Stimulated activated CD8-positive, alpha-beta memory T cell treated with anti-CD3 and anti-CD28 coated beads, Interleukin-7, amount 100 ng/mL, for 4 hours (primary cell): Measurements from ENCODE around the gene ANKRD18A.
"Not testable (repeated sequence)": the region's sequence is repeated elsewhere in the genome, so short reads cannot be mapped to it uniquely, and the experiment has no call there.

Source experiments
- DNase-seq, 2 donors: peaks; one replicate each; pipeline ENCODE4 v3.0.0-alpha.2; 2020; ENCODE audit warnings: low read depth in 2 of 2

The ANKRD18A gene

DNA sequence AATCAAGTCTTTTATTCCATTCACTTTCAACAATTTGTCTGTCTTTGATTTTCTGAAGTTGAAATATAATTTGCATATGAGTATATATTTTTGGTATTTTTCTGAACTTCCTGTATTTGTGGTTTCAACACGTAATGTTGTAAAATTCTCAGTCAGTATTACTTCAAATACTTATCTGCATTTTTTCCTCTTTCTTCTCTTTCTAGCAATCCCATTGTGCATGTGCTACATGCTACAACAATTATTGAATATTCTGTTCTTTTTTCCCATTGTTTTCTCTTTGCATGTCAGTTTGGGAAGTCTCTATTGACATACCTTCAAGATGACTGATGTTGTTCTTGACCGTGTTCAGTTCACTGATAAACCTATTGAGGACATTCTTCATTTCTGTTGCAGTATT lies 5.6 kb upstream of the ANKRD18A start:
- DNase-seq: no peak

DNA sequence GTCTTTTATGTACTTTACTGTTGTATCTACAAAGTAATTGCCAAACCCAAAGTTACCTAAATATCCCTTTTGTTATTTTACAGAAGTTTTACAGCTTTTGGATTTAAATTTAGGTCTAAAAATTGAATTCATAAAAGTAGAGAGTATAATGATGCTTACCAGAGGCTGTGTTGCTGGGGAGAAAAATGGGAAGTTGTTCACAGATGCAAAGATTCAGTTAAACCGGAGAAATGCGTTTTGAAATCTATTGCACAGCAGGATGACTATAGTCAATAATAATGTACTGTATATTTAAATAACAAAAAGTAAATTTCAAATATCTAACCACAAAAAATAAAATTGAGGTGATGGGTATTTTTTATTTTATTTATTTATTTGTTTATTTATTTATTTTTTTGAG lies 2.6 kb upstream of the ANKRD18A start:
- no peak for DNase-seq

DNA sequence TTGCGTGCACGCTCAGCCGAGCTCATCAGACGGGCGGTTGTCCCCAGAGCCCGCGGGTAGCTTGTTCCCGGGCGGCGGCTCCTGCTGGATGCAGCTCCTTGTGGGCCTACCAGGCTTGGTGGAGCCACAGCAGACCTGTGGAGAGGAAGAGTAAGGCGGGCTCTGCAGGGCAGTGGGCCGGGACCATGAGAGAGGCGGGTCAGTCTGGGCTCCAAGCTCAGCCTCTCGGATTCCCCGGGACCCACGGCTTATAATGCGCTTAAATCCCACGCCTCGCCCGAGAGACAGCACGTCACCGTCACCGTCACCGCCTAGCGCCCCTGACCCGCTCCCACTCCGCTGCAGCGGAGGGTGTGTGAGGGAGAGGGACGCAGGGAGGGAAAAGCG lies 1.9 kb upstream of the ANKRD18A start:
- no peak for DNase-seq

DNA sequence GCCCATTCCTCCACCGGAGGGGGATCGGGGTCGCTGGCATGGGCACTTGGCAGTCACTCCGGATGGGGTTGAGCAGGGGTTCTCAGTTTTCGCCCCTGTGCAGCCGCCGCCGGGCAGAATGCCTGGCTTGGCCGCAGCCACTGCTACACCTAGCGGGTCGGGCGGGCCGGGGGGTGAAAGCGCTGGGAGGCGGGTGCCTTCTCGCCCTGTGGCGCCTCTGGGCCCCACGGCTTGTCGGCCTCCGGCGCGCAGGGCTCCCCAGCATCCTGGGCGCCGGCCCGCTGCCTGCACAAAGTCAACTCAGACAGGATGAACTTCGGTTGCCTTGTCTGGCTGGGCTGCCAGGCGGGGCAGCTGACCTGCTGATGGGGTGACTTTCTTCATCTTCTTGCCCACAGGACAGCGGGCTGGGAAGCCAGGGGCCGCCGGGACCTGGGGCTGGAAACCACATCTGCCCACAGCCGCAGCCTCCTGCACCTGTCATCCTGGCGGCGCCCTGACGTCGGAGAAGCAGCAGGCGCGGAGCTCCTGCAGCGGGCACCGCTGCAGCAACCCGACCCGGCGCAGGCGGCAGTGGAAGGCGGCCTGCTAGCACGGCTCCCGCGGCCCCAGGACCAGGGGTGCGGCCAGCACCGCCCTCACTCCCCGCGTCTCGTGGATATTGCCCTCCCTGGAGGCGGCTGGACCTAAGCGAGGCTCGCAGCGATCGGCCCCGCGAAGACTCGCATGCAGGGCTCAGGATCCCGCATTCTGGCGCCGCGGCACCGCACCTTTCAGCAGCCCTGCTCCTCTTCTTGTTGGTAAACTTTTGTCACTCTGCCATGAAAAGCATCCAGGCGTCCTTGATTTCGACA lies 1.3 kb upstream of the ANKRD18A start:
- DNase-seq: peak in 1 of 2 donors; percentile 20

DNA sequence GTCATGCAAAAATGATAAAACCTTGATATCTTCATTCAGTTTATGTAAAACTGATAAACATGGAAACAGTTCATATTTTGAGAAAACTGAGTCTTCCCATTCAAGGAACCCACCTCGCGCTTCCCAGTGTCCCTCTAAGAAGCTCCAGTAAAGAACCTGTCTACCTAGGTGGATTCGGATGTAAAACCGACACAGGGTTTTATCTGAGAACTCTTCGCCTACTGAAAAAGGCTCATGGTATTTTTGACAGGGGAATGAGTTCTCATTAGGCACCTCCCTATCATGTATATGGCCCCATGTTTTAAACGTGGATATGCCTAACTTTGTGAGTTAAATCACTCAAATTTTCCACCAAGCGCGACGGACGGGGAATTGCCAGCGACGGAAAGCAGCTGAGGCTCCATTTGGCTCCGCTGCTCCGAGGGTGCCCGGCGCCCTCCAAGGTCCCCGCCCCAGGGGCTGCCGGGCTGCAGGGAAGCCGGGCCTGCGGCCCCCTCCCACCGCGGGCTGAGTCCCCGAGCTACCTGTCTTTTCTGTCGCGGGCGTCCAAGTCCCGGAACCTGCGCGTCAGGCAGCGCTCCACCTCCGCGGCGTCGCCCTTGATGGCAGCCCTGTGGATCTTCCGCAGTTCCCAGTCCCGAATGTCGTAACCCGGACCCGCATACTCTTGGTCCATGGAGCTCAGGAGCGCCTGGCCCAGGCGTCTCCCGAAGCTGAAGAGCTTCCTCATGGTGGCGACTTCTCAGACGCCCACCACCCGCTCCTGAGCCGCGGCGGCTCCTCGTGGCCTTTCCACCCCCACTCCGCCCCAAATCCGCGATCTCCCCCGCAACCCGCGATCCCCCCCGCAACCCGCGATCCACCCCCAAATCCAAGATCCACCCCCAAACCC lies 594 bp downstream of the ANKRD18A start:
- peak in 1 of 2 donors; percentile 2 for DNase-seq

DNA sequence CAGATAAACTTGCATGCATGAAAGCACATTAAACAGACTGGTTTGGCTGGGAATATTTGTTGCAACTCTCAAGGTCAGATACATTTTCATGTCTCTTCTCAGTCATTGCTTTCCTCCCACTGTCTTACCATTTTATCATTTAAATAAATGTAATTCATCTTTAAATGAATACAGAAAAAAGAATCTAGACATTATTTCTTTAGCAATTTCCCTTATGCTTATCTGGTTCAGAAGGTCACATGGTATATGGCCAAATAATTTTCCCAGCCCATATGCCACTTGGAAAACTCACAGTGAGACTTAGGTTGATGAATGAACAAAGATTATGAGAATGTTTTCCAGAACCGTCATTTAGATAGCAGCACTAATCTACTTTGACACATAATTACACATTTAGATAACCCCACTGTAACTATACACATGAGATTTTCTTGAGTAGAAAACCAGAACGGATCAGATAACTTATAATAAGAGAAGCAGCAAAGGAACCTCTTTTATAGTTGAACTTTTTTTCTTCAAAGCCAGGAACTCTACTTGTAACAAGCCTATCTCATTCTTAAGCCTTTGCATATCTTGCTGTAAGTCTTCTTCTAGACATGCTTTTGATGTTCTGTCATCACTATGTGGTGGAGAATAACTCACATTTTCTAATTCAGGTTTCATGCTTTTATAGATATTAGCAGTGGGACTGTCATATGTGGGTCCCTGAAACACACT lies 22.2 kb downstream of the ANKRD18A start:
- DNase-seq: not testable (repeated sequence)

DNA sequence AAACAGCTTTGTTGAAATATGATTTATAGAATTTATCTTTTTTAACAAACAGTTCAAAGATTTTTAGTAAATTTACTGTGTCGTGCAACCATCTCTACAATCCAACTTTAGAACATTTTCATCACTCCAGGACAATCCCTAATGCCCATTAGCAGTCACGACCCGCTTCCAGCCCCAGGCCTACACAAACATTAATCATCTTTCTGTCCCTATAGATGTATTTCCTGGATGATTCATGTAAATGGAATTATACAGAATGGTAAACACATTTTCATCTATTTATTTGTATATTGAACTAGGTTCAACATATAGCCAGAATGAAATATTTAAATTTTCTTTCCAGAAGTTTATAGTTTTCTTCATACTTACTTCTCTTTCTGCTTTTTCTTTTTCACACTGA lies 25.3 kb downstream of the ANKRD18A start:
- DNase-seq: not testable (repeated sequence)

DNA sequence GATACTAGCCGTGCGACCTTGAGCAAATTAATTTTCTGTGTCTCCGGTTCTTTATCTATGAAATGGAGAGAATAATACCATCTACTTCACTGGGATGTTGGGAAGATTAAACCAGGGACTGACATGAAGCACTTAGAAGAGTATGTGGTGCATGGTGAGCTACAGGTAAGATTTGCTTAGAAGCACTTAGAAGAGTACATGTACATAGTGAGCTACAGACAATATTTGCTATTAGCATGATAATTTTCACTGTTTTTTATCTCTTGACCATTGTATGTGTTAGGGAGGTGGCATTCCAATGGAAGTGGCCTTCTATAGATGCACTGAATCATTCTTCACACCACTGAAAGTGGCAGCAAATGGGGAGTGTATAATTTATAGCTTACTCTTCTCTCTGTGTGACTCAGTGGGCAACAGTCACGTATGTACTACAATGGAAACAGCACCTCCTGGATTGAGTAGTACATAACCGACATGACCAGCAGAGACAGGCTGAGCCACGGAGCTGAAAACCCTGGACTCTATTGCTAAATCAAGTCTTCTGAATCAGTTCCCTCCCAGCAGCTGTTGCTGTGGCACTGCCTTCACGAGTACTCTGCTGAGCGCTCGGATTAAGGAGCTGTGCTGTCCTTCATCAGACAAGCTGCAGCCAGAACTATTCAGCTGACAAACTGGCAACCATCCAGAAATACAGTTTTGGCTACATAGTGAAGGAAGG lies 28.9 kb downstream of the ANKRD18A start:
- not testable (repeated sequence) for DNase-seq

DNA sequence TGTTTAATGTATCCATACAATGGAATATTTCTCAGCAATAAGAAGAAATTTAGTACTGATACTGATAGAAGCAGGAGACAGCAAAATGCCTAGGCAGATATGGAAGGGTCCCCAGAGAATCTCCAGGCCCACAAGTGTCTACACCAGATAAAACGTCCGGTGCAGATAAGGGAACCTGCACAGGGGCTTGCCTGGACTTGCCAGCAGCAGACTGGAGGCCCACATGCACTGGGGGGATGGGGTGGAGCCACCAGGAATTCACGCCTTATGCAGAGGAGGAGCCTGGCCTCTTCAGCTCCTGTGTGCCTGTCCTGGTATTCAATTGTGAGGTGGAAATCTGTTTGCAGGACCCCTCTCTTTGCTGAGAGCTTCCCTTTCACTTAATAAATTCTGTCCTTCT lies 36.6 kb downstream of the ANKRD18A start:
- not testable (repeated sequence) for DNase-seq

DNA sequence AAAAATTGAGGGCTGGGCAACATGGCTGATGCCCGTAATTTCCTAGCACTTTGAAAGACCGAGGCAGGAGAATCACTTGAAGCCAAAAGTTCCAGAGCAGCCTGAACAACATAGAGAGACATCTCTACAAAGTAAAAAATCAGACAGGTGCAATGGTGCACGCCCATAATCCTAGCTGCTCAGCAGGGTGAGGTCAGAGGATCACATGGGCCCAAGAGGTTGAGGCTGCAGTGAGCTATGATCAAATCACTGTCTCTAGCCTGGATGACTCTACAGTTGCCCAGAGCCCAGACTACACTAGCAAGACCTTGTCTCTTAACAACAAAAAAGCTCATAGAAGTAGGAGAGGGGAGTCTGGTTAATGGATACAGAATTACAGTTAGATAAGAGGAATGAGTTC lies 40.3 kb downstream of the ANKRD18A start:
- not testable (repeated sequence) for DNase-seq

DNA sequence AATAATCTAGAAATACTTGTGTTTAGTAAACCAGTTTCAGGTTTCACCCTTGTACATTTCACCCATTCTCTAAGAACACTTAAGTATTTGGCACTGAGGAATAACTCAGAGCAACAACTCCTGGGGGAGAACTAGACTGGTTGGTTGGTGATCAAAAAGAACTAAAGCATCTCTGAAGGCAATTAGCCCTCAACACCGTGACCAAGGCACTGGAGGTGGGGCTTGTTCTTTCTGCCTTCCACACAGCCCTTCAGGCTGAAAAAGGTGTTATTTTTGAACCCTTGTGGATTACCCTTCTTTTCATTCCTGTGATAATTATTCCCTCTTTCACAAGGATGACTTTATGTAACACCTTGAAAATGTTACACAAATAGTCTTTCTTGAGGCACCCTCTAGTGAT lies 44.2 kb downstream of the ANKRD18A start:
- DNase-seq: not testable (repeated sequence)

DNA sequence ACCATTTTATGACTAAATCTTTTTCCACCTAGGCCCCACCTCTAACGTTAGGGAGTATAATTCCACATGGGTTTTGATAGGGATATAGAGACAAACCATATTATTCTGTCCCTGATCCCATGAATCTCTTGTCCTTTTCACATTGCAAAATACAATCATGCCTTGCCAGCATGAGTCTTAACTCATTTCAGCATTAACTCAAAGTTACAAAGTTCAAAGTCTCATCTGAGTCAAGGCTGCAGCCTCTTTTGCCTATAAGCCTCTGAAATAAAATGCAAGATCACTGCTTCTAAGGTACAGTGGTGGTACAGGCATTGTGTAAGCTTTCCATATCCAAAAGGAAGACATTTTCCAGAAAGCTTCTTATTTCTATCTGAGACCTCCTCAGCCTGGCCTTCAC lies 54.3 kb downstream of the ANKRD18A start:
- not testable (repeated sequence) for DNase-seq

DNA sequence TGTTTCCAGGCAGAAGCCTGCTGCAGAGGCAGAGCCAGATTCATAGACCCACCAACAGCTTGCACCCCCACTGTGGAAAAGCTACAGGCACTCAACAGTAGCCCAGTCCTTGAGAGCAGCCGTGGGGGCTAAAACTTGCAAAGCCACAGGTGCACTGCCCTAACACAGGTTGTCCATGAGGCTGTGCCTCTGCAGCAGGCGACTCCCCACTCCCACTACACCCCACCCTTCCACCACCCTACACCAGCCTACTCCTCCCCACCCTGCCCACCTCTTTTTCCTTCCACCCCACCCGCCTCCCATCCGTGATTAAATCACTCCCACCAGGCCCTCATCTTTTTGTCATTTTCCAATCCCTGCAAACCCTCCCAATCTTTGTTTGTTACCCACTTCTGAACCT lies 55.2 kb downstream of the ANKRD18A start:
- DNase-seq: not testable (repeated sequence)

DNA sequence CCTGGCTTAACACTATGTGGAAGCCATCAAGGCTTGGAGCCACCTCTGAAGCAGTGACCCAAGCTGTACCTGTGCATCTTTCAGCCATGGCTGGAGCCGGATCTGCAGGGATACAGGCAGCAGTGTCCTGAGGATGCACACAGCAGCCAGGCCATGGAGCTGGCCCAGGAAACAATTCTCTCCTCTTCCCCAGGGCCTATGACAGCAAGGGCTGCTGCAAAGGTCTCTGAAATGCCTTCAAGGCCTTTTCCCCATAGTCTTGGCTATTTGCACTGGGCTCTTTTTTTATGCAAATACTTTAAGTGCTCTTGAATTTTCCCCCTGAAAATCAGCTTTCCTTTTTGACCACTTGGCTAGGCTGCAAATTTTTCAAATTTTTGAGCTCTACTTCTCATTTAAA lies 56.5 kb downstream of the ANKRD18A start:
- not testable (repeated sequence) for DNase-seq

DNA sequence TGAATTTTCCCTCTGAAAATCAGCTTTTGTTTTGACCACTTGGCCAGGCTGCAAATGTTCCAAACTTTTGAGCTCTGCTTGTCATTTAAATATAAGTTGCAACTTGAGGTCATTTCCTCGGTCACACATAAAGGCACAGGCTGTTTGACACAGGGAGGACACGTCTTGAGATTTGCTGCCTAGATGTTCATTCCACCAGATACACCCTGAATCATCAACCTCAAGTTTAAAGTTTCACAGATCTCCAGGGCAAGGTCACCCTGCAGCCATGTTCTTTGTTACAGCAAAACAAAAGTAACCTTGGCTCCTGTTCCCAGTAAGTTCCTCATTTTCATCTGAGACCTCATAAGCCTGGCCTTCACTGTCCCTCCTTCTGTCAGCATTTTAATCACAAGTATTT lies 59.3 kb downstream of the ANKRD18A start:
- DNase-seq: not testable (repeated sequence)

DNA sequence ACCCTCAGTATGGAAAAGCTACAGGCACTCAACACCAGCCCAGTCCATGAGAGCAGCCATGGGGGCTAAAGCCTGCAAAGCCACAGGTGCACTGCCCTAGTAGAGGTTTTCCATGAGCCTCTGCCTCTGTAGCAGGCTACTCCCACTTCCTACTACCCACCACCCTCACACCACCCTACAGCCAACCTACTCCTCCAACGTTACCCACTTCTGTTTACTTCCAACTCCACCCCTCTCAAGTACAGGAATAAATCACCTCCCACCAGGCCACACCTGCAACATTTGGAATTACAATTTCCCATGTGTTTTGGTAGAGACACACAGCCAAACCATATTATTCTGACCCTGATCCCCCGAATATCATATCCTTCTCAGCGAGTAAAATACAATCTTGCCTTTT lies 61.2 kb downstream of the ANKRD18A start:
- not testable (repeated sequence) for DNase-seq

DNA sequence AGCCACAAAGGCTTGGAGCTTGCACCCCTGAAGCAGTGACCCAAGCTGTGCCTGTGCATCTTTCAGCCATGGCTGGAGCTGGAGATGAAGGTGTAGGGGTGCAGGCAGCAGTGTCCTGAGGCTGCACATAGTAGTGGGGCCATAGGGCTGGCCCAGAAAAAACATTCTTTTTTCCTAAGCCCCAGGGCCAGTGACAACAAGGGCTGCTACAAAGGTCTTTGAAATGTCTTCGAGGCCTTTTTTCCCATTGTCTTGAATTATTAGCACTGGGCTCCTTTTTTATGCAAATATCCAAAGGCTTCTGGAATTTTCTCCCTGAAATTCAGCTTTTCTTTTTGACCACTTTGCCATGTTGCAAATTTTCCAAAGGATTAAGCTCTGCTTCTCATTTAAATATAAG lies 62.6 kb downstream of the ANKRD18A start:
- not testable (repeated sequence) for DNase-seq

DNA sequence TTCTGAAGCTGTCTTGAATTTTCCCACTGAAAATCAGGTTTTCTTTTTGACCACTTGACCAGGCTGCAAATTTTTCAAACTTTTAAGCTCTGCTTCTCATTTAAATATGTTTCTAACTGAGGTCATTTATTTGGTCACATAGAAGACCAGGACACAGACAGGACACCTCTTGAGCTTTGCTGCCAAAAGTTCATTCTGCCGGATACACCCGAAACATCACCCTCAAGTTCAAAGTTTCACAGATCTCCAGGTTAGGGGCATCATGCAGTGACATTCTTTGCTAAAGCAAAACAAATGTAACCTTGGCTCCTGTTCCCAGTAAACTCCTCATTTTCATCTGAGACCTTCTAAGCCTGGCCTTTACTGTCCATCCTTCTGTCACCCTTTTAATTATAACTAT lies 65.4 kb downstream of the ANKRD18A start:
- DNase-seq: not testable (repeated sequence)

DNA sequence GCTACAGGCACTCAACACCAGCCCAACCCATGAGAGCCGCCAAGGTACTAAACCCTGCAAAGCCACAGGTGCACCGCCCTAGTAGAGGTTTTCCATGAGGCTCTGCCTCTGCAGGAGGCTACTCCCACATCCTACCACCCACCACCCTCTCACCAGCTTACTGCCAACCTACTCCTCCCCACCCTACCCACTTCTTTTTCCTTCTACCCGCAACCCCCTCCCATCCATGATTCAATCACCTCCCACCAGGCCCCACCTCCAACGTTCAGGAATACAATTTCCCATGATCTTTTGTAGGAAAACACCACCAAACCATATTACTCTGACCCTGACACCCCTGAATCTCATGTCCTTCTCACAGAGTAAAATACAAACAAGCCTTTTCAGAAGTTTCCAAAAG lies 67.4 kb downstream of the ANKRD18A start:
- not testable (repeated sequence) for DNase-seq

DNA sequence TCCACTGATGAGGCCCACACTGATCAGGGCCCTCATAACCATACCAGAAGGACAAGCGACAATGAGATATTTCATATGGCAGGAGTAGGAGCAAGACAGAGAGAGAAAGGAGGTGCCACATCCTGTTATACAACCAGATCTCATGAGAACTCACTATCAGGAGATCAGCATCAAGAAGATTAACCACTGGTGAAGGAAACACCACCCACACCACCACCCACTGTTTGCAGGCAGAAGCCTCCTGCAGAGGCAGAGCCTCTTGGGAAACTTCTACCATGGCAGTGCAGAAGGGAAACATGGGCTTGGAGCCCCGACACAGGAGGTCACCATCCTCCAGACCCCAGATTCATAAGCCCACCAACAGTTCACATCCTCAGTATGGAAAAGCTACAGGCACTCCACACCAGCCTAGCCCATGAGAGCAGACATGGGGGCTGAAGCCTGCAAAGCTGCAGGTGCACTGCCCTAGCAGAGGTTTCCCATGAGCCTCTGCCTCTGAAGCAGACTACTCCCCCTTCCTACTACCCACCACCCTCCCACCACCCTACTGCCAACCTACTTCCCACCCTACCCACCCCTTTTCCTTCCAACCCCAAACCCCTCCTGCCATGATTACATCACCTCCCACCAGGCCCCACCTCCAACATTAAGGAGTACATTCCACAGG lies 73.8 kb downstream of the ANKRD18A start:
- peak; percentile 21 to 50 for DNase-seq

DNA sequence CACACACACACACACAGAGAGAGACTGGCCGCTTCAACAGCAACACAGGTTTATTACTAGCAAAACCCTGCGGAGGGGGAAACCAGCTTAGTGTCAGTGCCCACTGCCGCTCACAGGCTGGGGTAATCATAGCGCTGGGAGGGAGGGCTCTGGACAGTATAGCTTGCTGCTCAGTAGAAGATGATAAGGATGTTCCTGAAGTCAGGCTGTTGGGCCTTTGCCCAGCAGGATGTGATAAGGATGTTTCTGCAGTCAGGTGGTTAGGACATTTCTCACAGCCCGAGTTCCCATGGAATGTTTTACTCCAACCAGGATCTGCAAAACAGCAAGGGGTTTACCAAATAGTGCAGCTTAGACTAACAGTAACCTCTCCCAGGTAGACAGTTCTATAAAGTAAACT lies 79.9 kb downstream of the ANKRD18A start:
- not testable (repeated sequence) for DNase-seq
